HEK293 (cell line): ENCODE results near the gene OR13G1.

ENCODE experiments used
- SALL2 ChIP-seq: fragments of 450-650 bp; formaldehyde crosslinking; IDR thresholded peaks from 2 replicates; pipeline ENCODE4 v1.5.0; 2017; ENCODE audit warnings: missing biosample characterization, mild to moderate bottlenecking, missing genetic modification characterization, borderline replicate concordance
- ZBTB49 ChIP-seq: fragments of 450-650 bp; formaldehyde crosslinking; IDR thresholded peaks from 2 replicates; pipeline ENCODE4 v1.5.1; 2016; ENCODE audit warnings: missing biosample characterization, missing genetic modification characterization, low read depth

GRCh38 chr1:247639381-247639981, 40.1 kb downstream of the OR13G1 start:
- TF ChIP-seq SALL2 = no peak
- TF ChIP-seq ZBTB49 (tag by site-specific recombination) = no peak
